ENCODE measurements around the gene DEPDC7.
"Not testable (repeated sequence)": the region's sequence is repeated elsewhere in the genome, so short reads cannot be mapped to it uniquely, and the experiment has no call there.

The DEPDC7 gene

DNA sequence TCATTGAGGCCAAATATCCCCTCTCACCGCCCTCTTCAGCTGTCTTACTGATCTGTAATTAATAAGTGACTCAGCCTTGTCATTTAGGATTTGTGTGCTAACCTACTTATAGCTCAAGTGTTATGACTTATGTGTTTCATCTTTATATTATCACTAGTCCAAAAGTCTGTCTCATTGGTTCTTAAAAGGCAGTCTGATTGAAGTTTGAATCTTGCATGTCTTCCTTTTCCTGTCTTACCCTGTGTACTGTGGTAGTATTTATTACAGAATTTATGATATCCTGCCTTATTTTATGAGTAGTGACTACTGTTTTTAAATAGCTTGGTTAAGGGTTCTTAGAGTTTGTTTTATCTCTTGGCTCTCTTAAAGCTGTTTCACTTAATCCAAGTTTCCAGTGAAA is 6.3 kb downstream of the DEPDC7 start:
- DNase-seq (ENCODE audit: low spot score), result no peak
- TF ChIP-seq, protein P1, sequence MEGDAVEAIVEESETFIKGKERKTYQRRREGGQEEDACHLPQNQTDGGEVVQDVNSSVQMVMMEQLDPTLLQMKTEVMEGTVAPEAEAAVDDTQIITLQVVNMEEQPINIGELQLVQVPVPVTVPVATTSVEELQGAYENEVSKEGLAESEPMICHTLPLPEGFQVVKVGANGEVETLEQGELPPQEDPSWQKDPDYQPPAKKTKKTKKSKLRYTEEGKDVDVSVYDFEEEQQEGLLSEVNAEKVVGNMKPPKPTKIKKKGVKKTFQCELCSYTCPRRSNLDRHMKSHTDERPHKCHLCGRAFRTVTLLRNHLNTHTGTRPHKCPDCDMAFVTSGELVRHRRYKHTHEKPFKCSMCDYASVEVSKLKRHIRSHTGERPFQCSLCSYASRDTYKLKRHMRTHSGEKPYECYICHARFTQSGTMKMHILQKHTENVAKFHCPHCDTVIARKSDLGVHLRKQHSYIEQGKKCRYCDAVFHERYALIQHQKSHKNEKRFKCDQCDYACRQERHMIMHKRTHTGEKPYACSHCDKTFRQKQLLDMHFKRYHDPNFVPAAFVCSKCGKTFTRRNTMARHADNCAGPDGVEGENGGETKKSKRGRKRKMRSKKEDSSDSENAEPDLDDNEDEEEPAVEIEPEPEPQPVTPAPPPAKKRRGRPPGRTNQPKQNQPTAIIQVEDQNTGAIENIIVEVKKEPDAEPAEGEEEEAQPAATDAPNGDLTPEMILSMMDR (IDR thresholded peaks at IDR 0.05; ENCODE audit: extremely low read depth, missing control alignments), result no peak

DNA sequence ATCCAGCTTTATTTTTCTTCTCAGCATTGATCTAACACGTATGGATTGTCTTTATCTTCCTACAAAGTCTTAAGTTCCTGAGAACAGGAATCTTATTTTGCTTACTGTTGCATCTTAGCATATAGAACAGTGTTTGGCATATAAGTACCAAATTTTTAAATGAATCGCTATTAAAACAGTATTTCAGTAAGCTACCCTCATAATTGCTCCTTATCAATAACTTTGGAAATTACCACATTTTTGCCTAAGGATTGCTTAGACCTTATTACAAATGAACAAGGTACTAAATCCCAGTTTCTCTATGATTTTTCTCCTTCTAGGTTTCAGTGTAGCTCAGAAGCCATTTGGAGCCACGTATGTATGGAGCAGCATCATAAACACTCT is 9.7 kb downstream of the DEPDC7 start:
- TF ChIP-seq, protein P1 (IDR thresholded peaks at IDR 0.05; ENCODE audit: extremely low read depth, missing control alignments), result no peak
- no peak for DNase-seq (ENCODE audit: low spot score)

DNA sequence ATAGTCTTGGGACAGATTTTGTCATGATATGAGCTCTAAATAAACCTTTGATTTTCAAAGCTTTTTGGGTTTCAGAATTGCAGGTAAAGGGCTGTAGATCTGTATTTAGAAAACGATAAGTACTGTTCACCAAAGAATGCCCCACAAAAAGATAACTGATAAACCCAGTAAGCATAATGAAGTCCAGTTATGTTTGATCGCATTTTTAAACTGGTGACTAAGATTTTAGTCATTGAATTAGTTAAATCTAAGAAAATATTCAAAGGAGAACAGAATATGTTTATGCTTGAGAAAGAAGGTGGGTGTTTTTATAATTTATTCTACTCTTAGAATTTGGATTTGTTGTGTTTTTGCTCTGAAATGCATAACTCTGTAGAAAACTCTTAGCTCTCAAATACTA is 11.6 kb downstream of the DEPDC7 start:
- no peak for DNase-seq (ENCODE audit: low spot score)
- TF ChIP-seq, protein P1 (IDR thresholded peaks at IDR 0.05; ENCODE audit: extremely low read depth, missing control alignments), result no peak

DNA sequence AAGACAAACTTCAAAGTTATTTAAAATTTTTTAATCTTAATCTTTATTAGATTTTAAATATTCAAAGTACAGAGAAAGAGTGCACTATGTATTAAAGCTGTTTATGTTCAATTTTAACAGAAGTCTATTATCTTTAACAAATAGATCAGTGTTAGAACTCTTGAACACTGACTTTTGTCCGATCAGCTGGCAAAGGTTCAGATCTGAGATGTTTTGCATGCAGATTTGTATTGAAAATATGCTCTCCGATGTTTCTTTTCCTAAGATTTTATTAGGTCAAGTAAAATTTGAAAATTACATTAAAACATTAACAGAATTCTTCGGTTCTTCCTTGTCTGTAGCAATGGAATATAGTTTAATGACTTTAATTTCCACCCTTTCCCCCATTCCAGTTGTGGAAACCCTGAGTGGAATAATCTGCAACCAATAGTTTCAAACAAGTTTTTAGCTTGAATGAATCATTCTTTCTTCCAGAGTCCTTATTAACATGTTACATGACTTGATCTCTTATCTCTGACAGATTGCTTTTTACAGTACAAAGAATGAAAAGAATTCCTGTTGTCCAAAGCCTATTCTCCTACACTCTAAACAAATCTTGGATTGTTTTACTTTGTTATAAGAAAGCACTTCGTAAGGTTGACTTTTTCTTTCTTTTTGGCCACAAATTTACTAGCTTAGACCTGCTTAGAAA is 12.3 kb downstream of the DEPDC7 start:
- DNase-seq (ENCODE audit: low spot score), result no peak
- TF ChIP-seq, protein P1 (IDR thresholded peaks at IDR 0.05; ENCODE audit: extremely low read depth, missing control alignments), result no peak

DNA sequence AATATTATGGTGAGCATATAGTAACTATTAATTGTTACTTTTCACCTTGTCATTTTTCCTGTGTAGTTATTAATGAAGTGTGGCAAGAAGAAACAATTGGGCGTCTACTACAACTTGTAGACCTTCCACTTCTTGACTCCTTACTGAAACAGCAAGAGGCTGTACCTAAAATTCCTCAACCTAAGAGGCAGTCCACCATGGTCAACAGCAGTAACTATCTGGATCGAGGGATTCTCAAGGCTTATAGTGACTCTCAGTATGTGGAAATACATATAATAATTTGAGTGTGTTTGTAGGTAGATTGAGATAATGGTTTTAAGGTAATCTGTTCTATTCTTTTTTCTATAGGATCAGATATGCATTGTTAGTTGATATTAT is 12.8 kb downstream of the DEPDC7 start:
- DNase-seq (ENCODE audit: low spot score), result no peak
- TF ChIP-seq, protein P1 (IDR thresholded peaks at IDR 0.05; ENCODE audit: extremely low read depth, missing control alignments), result no peak

DNA sequence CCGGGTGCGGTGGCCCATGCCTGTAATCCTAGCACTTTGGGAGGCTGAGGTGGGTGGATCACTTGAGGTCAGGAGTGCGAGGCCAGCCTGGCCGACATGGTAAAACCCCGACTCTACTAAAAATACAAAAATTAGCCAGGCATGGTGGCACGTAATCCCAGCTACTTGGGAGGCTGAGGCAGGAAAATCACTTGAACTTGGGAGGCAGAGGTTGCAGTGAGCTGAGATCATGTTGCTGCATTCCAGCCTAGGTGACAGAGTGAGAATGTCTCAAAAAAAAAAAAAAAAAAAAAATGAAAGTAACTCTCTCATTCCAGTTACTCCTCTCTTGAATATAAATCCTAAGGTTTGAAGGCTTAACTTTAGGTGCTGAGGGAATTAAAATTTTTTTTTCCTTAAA is 13.5 kb downstream of the DEPDC7 start:
- not testable (repeated sequence) for DNase-seq (ENCODE audit: low spot score)

DNA sequence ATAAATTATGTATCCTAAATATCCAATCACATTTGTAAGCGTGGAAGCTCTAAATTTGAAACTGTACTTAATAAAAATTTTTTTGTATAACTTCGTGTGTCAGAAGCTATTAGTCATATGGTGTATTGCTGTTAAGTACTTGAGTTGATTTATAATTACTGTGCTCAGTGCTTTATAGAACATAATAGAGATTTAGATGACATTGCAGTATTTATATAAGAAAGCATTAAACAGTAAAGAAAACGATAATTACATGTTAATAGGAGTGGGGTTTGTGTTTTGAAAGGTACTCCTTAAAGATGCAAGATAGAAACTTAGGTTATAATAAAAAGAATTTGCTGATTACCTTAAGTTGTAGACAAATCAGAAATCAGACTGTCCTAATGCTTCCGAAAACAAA is 17.8 kb downstream of the DEPDC7 start:
- TF ChIP-seq, protein P1 (IDR thresholded peaks at IDR 0.05; ENCODE audit: extremely low read depth, missing control alignments), result no peak
- DNase-seq (ENCODE audit: low spot score), result no peak

DNA sequence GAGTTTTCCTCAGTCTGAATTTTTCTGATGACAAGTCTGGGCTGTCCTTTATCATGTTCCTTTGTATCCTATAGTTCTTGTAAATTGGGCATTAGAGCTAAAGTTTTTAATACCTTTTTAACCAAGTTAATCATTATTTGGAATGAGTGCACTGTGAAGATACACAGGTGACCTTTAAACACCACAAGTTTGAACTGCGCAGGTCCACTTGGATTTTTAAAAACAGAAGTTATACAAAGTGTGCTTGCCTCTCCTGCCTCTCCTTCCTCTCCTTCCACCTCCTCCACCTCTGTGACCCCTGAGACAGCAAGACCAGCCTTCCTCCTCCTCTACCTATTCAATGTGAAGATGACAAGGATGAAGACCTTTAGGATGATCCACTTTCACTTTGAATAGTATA is 19.3 kb downstream of the DEPDC7 start:
- DNase-seq (ENCODE audit: low spot score), result no peak
- TF ChIP-seq, protein P1 (IDR thresholded peaks at IDR 0.05; ENCODE audit: extremely low read depth, missing control alignments), result no peak
